Endothelial cell of umbilical vein (primary cell): Measurements from ENCODE around the gene DHTKD1. TPM values are rescaled to one million over a fixed set of nuclear protein-coding genes. Genes with fewer than 3 reads are reported as not detected.

Source experiments
- BruUV-seq: library from RNA; stranded (reverse); fragments of 400-500 nt; replicated peaks from 2 replicates; lab custom pipeline; 2021; lab: Mats Ljungman, UMichigan
- CTCF ChIA-PET: fragments of 300-600, 350-600 bp; sonication (Branson Sonifier 250); formaldehyde crosslinking; loops from one replicate; lab custom pipeline; 2021; ENCODE audit warnings: antibody characterized with exemption, inconsistent platforms; lab: Charles Lee
- POLR2A ChIA-PET: fragments of 300-600, 350-600 bp; sonication (Branson Sonifier 250); formaldehyde crosslinking; loops from one replicate; lab custom pipeline; 2021; ENCODE audit warnings: antibody characterized with exemption, inconsistent platforms; lab: Charles Lee
- DNase-seq: peaks from one replicate; pipeline ENCODE4 v3.0.0-alpha.2; 2011; ENCODE audit warnings: low read depth, low spot score
- FAIRE-seq: peaks from 2 replicates; lab custom pipeline; 2011; peaks lifted over from hg19 to GRCh38; lab: Jason Lieb, UNC
- H2AFZ ChIP-seq: 2 replicates; pipeline ENCODE4 v1.6.0; 2012; ENCODE audit warnings: low read depth, low read length, control low read depth, inconsistent platforms
- H3K27ac ChIP-seq: 2 replicates; pipeline ENCODE4 v1.5.1; 2011; ENCODE audit warnings: low read depth, mild to moderate bottlenecking, control low read depth, low read length, moderate library complexity; ENCODE audit not compliant: insufficient read depth
- H3K27me3 ChIP-seq, 2 experiments: 2 replicates each; pipeline versions ENCODE4 v1.6.0 to v1.6.1; 2011; ENCODE audit warnings: low read length in 2 of 2, mixed read lengths in 1 of 2; ENCODE audit not compliant: control insufficient read depth in 2 of 2, insufficient read depth in 2 of 2
- H3K36me3 ChIP-seq, 2 experiments: 2 replicates in 1 of 2; 3 replicates in 1 of 2; pipeline ENCODE4 v1.5.1; 2011; ENCODE audit warnings: low read length in 2 of 2, mild to moderate bottlenecking in 1 of 2, moderate library complexity in 1 of 2; ENCODE audit not compliant: control insufficient read depth in 2 of 2, insufficient read depth in 2 of 2; ENCODE audit errors: extremely low read depth in 1 of 2
- H3K4me1 ChIP-seq: 3 replicates; pipeline ENCODE4 v1.5.1; 2011; ENCODE audit warnings: mild to moderate bottlenecking, low read length; ENCODE audit not compliant: control insufficient read depth, insufficient read depth; ENCODE audit errors: extremely low read depth
- H3K4me2 ChIP-seq: 2 replicates; pipeline ENCODE4 v1.6.1; 2011; ENCODE audit warnings: low read length, control low read depth, mixed read lengths; ENCODE audit not compliant: insufficient read depth
- H3K4me3 ChIP-seq, 3 experiments: fragments of 200-600 bp in 1 of 3; sonication (generic), shearing (Covaris generic) in 1 of 3; replicated peaks in 1 of 3; 2 replicates each; pipeline ENCODE4 v1.5.1; 2011 to 2016; ENCODE audit warnings: control low read depth in 3 of 3, low read length in 3 of 3, mild to moderate bottlenecking in 2 of 3, inconsistent platforms in 1 of 3, low read depth in 1 of 3, moderate library complexity in 1 of 3; ENCODE audit not compliant: insufficient read depth in 1 of 3
- H3K79me2 ChIP-seq: 2 replicates; pipeline ENCODE4 v1.6.0; 2012; ENCODE audit warnings: low read length, inconsistent platforms; ENCODE audit not compliant: control insufficient read depth, insufficient read depth
- H3K9ac ChIP-seq: replicated peaks from 2 replicates; pipeline ENCODE3; 2011; ENCODE audit warnings: low read length, control low read depth; ENCODE audit not compliant: insufficient read depth; ENCODE audit errors: extremely low read depth
- H3K9me1 ChIP-seq: replicated peaks from 3 replicates; pipeline ENCODE4 v1.6.0; 2011; ENCODE audit warnings: mild to moderate bottlenecking, low read length; ENCODE audit not compliant: control insufficient read depth, insufficient read depth; ENCODE audit errors: extremely low read depth
- H3K9me3 ChIP-seq: replicated peaks from 2 replicates; pipeline ENCODE4 v1.5.1; 2012; ENCODE audit warnings: low read length, inconsistent platforms; ENCODE audit not compliant: control insufficient read depth, insufficient read depth
- H4K20me1 ChIP-seq: replicated peaks from 2 replicates; pipeline ENCODE3; 2011; ENCODE audit warnings: mild to moderate bottlenecking, low read length; ENCODE audit not compliant: control insufficient read depth, insufficient read depth; ENCODE audit errors: extremely low read depth
- CTCF ChIP-seq, 2 donors: IDR thresholded peaks; 1 replicate in 1 of 2; 2 replicates in 1 of 2; pipeline ENCODE4 v1.5.1; 2011; ENCODE audit warnings: low read length in 2 of 2, mild to moderate bottlenecking in 2 of 2, moderate library complexity in 2 of 2, control low read depth in 1 of 2, inconsistent platforms in 1 of 2, low read depth in 1 of 2; ENCODE audit not compliant: insufficient read depth in 1 of 2; ENCODE audit errors: extremely low read depth in 1 of 2
- EZH2 ChIP-seq: IDR thresholded peaks from 2 replicates; pipeline ENCODE4 v1.6.1; 2012; ENCODE audit warnings: borderline replicate concordance, low read depth, mild to moderate bottlenecking, moderate library complexity, low read length, inconsistent platforms; ENCODE audit not compliant: severe bottlenecking
- FOS ChIP-seq: IDR thresholded peaks from 2 replicates; pipeline ENCODE4 v1.6.1; 2011; ENCODE audit warnings: mild to moderate bottlenecking, low read length, moderate library complexity, borderline replicate concordance; ENCODE audit not compliant: insufficient read depth
- GATA2 ChIP-seq: IDR thresholded peaks from 2 replicates; pipeline ENCODE4 v1.7.0; 2011; ENCODE audit warnings: low read depth, mild to moderate bottlenecking, moderate library complexity, mixed read lengths, low read length; ENCODE audit not compliant: insufficient read length, insufficient read depth
- JUN ChIP-seq: IDR thresholded peaks from 2 replicates; pipeline ENCODE4 v1.6.1; 2011; ENCODE audit warnings: borderline replicate concordance, low read depth; ENCODE audit not compliant: insufficient read length, insufficient read depth
- MAX ChIP-seq: IDR thresholded peaks from 2 replicates; pipeline ENCODE4 v1.6.1; 2011; ENCODE audit not compliant: insufficient read depth, insufficient read length
- MYC ChIP-seq: IDR thresholded peaks from one replicate; pipeline ENCODE4 v1.6.1; 2011; ENCODE audit warnings: mild to moderate bottlenecking, low read depth, low read length
- POLR2A ChIP-seq: IDR thresholded peaks from 2 replicates; pipeline ENCODE4 v1.6.1; 2012; ENCODE audit warnings: low read depth, mild to moderate bottlenecking, control low read depth, low read length
- POLR2AphosphoS5 ChIP-seq: IDR thresholded peaks from 2 replicates; pipeline ENCODE4 v1.6.1; 2012; ENCODE audit warnings: low read depth, mild to moderate bottlenecking, control low read depth, low read length, moderate library complexity; ENCODE audit not compliant: insufficient read depth
- dilution Hi-C: fragments of 300-500 bp; cut with MboI; formaldehyde crosslinking; loops from one replicate; pipeline ENCODE4 v1.15.0; 2019; ENCODE audit warnings: low sequenced_read_pairs; ENCODE audit not compliant: extremely low pct_ligation_motif_present
- intact Hi-C: fragments of 100-400 bp; cut with micrococcal nuclease; formaldehyde crosslinking; loops from one replicate; pipeline ENCODE4 v1.10.0; 2022
- polyA plus RNA-seq, 4 experiments: library from polyadenylated mRNA; depleted of rRNA in 3 of 4; stranded (reverse) in 3 of 4; unstranded in 1 of 4; fragments of >200 nt; gene quantifications; 2 replicates each; pipeline versions ENCODE4 v1.2.1 to v1.2.3, GENCODE V29; 2011 to 2012; ENCODE audit warnings: missing spikeins in 1 of 4
- total RNA-seq: library from RNA; stranded (reverse); gene quantifications from 2 replicates; pipeline ENCODE4 v1.2.3, GENCODE V29; 2021

DHTKD1 gene
- total and polyA plus RNA-seq, 2 donors (not counting 3 experiments of a cell fraction or from before 2014, with no cell fraction given): 15.3 to 22.9 TPM

- Histone ChIP-seq H3K4me2 (no peak overlapping the region), H3K79me2 (peaks cover 2% of the 10 kb centered on the region), H3K9me3 (no peaks in the 10 kb centered on the region), H3K9ac (no peak overlapping the region), H3K4me1 (peaks cover 8% of the 10 kb centered on the region), H2AFZ (no peak overlapping the region), H3K36me3 (no peaks in the 10 kb centered on the region), H3K27ac (no peak overlapping the region), H3K4me3 (no peak overlapping the region), H4K20me1 (no peaks in the 10 kb centered on the region), H3K27me3 (no peaks in the 10 kb centered on the region), H3K9me1 (no peaks in the 10 kb centered on the region)
- BruUV-seq: no TSS peak
- ChIA-PET CTCF (interaction anchor here (0.8 to 1.6 kb wide), 3 partner anchors 9 to 87 kb away, joined by 3 to 4 read pairs (median 3); no protein-coding TSS in a partner anchor), POLR2A (no interaction called here)
- TF ChIP-seq MAX: no peak
- no peak for TF ChIP-seq JUN
- TF ChIP-seq POLR2A: no peak
- dilution Hi-C loops (no loop called here), intact Hi-C loops (no loop called here)
- DNase-seq: no peak
- FAIRE-seq: no peak
These were observed 4.8 kb downstream of the DHTKD1 start for GRCh38 chr10:12073526-12073925.

- no peak overlapping the region for H3K27ac ChIP-seq
- no peak overlapping the region for H3K4me2 ChIP-seq
- no peaks in the 10 kb centered on the region for H3K4me1 ChIP-seq
- no peaks in the 10 kb centered on the region for H3K27me3 ChIP-seq
- intact Hi-C loops: no loop called here
- ChIA-PET POLR2A (no interaction called here), CTCF (no interaction called here)
- no peaks in the 10 kb centered on the region for H3K9me3 ChIP-seq
- dilution Hi-C loops: no loop called here
- no peaks in the 10 kb centered on the region for H4K20me1 ChIP-seq
- no TSS peak for BruUV-seq
- FAIRE-seq: no peak
- no peaks in the 10 kb centered on the region for H3K9me1 ChIP-seq
- H3K36me3 ChIP-seq: no peaks in the 10 kb centered on the region
- no peak overlapping the region for H3K9ac ChIP-seq
- TF ChIP-seq JUN: no peak
- TF ChIP-seq EZH2: no peak
- no peak for TF ChIP-seq POLR2AphosphoS5
- TF ChIP-seq POLR2A: no peak
- TF ChIP-seq CTCF (IDR thresholded peaks at IDR 0.05; ENCODE audit: extremely low read depth in 1 of 2, insufficient read depth in 1 of 2, low read depth in 1 of 2, low read length in 2 of 2): no peak
- no peak for TF ChIP-seq MYC
- TF ChIP-seq FOS: no peak
- no peak for TF ChIP-seq GATA2
- no peak for TF ChIP-seq MAX
- no peaks in the 10 kb centered on the region for H3K79me2 ChIP-seq
- no peak overlapping the region for H2AFZ ChIP-seq
- no peak for DNase-seq
- no peak overlapping the region for H3K4me3 ChIP-seq
These were observed 8.9 kb downstream of the DHTKD1 start for GRCh38 chr10:12077580-12078180.
